ENCODE data around the gene MMRN1. TPM values are rescaled to one million over a fixed set of nuclear protein-coding genes. Genes with fewer than 3 reads are reported as not detected.

The MMRN1 gene
- polyA plus RNA-seq, 1 donor (not counting 4 experiments of a cell fraction or from before 2014, with no cell fraction given) = not detected

DNA sequence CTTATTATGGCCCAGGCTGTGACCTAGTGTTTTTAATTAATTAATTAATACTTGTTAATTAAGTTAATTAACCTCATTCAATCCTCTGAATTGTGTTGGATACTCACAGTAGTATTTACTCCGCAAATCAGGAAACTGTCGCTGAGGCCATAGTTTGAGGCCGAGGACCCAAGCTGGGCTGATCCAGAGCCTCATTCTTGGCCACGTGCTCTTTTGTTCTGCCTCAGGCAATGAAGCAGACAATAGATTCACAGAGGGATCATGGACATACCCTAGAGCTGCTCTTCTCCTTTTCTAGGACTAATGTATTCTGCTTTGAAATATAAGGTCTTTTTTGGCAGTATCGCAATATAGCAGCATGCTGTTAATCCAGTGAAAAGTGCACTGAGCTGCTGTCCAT lies 33.7 kb upstream of the MMRN1 start:
- H3K9ac ChIP-seq (ENCODE audit: control insufficient read depth, extremely low read depth, insufficient read depth, low read length) = no peak overlapping the region
- H3K36me3 ChIP-seq (ENCODE audit: control insufficient read depth in 2 of 2, extremely low read depth in 1 of 2, insufficient read depth in 2 of 2, low read length in 2 of 2) = no peaks in the 10 kb centered on the region
- no peak for DNase-seq (ENCODE audit: low read depth, low spot score)
- H2AFZ ChIP-seq (ENCODE audit: control insufficient read depth, low read length) = no peak overlapping the region
- H3K4me3 ChIP-seq (ENCODE audit: control insufficient read depth in 2 of 3, extremely low read depth in 1 of 3, insufficient read depth in 2 of 3, low read depth in 1 of 3, low read length in 3 of 3) = no peak overlapping the region
- no peak for TF ChIP-seq EZH2 (IDR thresholded peaks at IDR 0.05; ENCODE audit: low read length)
- TF ChIP-seq, protein P1, sequence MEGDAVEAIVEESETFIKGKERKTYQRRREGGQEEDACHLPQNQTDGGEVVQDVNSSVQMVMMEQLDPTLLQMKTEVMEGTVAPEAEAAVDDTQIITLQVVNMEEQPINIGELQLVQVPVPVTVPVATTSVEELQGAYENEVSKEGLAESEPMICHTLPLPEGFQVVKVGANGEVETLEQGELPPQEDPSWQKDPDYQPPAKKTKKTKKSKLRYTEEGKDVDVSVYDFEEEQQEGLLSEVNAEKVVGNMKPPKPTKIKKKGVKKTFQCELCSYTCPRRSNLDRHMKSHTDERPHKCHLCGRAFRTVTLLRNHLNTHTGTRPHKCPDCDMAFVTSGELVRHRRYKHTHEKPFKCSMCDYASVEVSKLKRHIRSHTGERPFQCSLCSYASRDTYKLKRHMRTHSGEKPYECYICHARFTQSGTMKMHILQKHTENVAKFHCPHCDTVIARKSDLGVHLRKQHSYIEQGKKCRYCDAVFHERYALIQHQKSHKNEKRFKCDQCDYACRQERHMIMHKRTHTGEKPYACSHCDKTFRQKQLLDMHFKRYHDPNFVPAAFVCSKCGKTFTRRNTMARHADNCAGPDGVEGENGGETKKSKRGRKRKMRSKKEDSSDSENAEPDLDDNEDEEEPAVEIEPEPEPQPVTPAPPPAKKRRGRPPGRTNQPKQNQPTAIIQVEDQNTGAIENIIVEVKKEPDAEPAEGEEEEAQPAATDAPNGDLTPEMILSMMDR (optimal IDR thresholded peaks at IDR 0.05 in 1 of 3, IDR thresholded peaks at IDR 0.05 in 1 of 3, conservative IDR thresholded peaks at IDR 0.05 in 1 of 3; ENCODE audit: extremely low read depth in 1 of 3, insufficient read depth in 2 of 3, low read length in 3 of 3) = no peak
- no peaks in the 10 kb centered on the region for H4K20me1 ChIP-seq (ENCODE audit: control insufficient read depth, extremely low read depth, insufficient read depth, low read length)
- H3K4me2 ChIP-seq (ENCODE audit: control insufficient read depth, extremely low read depth, insufficient read depth, low read depth, low read length) = no peak overlapping the region
- H3K9me1 ChIP-seq (ENCODE audit: control insufficient read depth, extremely low read depth, insufficient read depth, low read length) = no peaks in the 10 kb centered on the region
- H3K27me3 ChIP-seq (ENCODE audit: control insufficient read depth, extremely low read depth, insufficient read depth, low read length) = no peaks in the 10 kb centered on the region
- H3K27ac ChIP-seq (ENCODE audit: control insufficient read depth, insufficient read depth, low read length) = no peak overlapping the region
- FAIRE-seq = no peak
- H3K9me3 ChIP-seq (ENCODE audit: control insufficient read depth, low read depth, low read length) = no peaks in the 10 kb centered on the region
- no peaks in the 10 kb centered on the region for H3K79me2 ChIP-seq (ENCODE audit: control insufficient read depth, insufficient read depth, low read length)
- no peaks in the 10 kb centered on the region for H3K4me1 ChIP-seq (ENCODE audit: control insufficient read depth, extremely low read depth, insufficient read depth, low read length)
- dilution Hi-C loops (cut with MboI; ENCODE audit: extremely low pct_ligation_motif_present, low sequenced_read_pairs) = no loop called here

DNA sequence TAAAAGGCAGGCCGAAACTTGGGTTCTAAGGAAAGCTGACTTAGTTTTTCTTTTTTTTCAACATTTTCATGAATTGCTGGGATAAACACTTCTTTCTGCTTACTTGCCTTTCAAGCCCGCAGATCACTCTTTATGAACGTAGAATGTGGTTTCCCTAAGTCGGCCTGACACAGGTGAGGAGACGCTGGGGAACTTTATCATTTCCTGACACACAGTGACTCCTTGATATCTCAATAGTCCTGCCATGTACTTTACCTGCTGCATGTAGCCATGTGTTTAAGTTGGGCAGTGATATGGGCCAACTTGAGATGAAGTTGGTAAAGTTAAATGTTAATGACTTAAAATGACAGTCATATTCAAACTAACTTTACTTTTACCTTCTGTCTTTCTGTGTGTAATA lies 31.1 kb upstream of the MMRN1 start:
- H3K9me1 ChIP-seq (ENCODE audit: control insufficient read depth, extremely low read depth, insufficient read depth, low read length) = no peaks in the 10 kb centered on the region
- no peak overlapping the region for H3K4me2 ChIP-seq (ENCODE audit: control insufficient read depth, extremely low read depth, insufficient read depth, low read depth, low read length)
- no peak overlapping the region for H3K9ac ChIP-seq (ENCODE audit: control insufficient read depth, extremely low read depth, insufficient read depth, low read length)
- TF ChIP-seq EZH2 (IDR thresholded peaks at IDR 0.05; ENCODE audit: low read length) = no peak
- TF ChIP-seq, protein P1 (optimal IDR thresholded peaks at IDR 0.05 in 1 of 3, IDR thresholded peaks at IDR 0.05 in 1 of 3, conservative IDR thresholded peaks at IDR 0.05 in 1 of 3; ENCODE audit: extremely low read depth in 1 of 3, insufficient read depth in 2 of 3, low read length in 3 of 3) = no peak
- H2AFZ ChIP-seq (ENCODE audit: control insufficient read depth, low read length) = no peak overlapping the region
- no peak for FAIRE-seq
- no peaks in the 10 kb centered on the region for H3K27me3 ChIP-seq (ENCODE audit: control insufficient read depth, extremely low read depth, insufficient read depth, low read length)
- H3K36me3 ChIP-seq (ENCODE audit: control insufficient read depth in 2 of 2, extremely low read depth in 1 of 2, insufficient read depth in 2 of 2, low read length in 2 of 2) = no peaks in the 10 kb centered on the region
- no peak for DNase-seq (ENCODE audit: low read depth, low spot score)
- no peaks in the 10 kb centered on the region for H3K9me3 ChIP-seq (ENCODE audit: control insufficient read depth, low read depth, low read length)
- H3K4me1 ChIP-seq (ENCODE audit: control insufficient read depth, extremely low read depth, insufficient read depth, low read length) = no peaks in the 10 kb centered on the region
- no peaks in the 10 kb centered on the region for H3K79me2 ChIP-seq (ENCODE audit: control insufficient read depth, insufficient read depth, low read length)
- H3K4me3 ChIP-seq (ENCODE audit: control insufficient read depth in 2 of 3, extremely low read depth in 1 of 3, insufficient read depth in 2 of 3, low read depth in 1 of 3, low read length in 3 of 3) = no peak overlapping the region
- H3K27ac ChIP-seq (ENCODE audit: control insufficient read depth, insufficient read depth, low read length) = no peak overlapping the region
- dilution Hi-C loops (cut with MboI; ENCODE audit: extremely low pct_ligation_motif_present, low sequenced_read_pairs) = no loop called here
- H4K20me1 ChIP-seq (ENCODE audit: control insufficient read depth, extremely low read depth, insufficient read depth, low read length) = no peaks in the 10 kb centered on the region
